GM19397 (cell line): ENCODE measurements around the gene FBXO17.

ENCODE experiments used
- ATAC-seq: cut with Tn5 transposase; IDR thresholded peaks from one replicate; pipeline ENCODE4 v1.9.1; 2021; ENCODE audit warnings: mild to moderate bottlenecking, moderate library complexity; ENCODE audit not compliant: unreplicated experiment

FBXO17 gene

DNA sequence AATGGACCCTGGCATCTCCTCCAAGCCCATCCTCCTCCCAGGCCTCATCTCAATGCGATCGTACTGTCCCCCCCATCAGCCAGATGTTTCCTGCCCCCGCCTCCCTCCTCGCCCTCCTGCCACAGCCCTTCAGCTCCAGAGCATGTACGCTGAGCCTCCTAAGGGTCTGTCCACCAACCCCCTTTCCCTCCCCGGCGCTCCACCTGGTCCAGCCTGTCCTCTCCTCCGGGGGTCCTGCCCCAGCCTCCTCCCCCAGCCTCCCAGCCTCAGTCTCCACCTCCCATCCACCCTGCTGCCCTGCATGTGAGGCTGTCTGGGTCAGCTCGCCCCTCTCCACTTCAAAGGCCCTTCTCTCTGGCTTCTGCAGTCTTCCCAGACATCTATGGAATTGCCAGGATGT is 80.6 kb downstream of the FBXO17 start:
- ATAC-seq = no peak

DNA sequence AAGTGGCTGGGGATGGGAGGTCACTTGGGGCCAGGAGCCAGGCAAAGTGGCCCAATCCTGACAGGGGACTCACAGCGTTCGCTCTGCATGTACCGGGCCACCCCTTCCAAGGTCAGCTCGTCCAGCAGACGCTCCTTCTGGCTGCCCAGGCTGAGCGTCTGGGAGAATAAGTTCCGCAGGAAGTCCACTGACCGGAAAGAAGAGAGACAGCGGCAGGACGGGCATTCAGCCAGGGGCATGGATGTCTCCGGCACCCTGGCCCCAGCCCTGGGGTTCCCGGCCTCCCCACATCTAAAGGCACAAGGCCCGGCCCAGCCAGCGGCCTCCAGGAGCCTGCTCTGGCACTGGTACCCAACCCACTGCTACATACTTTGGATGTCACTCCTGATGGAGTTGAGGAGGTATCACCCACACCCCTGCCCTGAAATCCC is 82.2 kb downstream of the FBXO17 start:
- no peak for ATAC-seq

DNA sequence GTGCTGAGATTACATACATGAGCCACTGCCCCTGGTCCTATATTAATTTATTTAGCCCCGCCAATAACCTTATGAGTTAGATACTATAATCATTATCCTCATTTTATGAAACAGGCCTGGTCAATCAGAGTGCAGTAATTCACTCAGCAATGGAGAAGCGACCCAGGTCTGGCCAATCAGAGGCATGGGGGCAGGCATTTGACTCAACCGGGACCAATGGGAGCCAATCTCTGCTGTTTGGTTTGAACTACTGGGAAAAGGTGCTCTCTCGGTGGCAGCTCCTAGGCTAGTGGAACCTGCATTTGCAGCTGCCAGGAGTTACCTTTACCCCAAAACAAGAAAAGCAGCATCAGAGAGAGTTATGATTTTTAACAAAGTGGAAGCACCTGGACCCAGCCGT is 82.7 kb downstream of the FBXO17 start:
- no peak for ATAC-seq

- ATAC-seq = no peak
These were observed 83.8 kb downstream of the FBXO17 start for GRCh38 chr19:38891771-38892170.
